Upper lobe of right lung (tissue), 1 donor: Measurements from ENCODE around the gene ARMC8. TPM values are rescaled to one million over a fixed set of nuclear protein-coding genes. Genes with fewer than 3 reads are reported as not detected.

Experiments
- ATAC-seq: fragments of 200-7000 bp; cut with Tn5 transposase; one replicate; pipeline ENCODE4 v1.9.1; 2020; ENCODE audit warnings: mild to moderate bottlenecking, moderate library complexity
- DNase-seq: peaks from one replicate; pipeline ENCODE4 v3.0.0-alpha.2; 2020
- H3K27ac ChIP-seq: fragments of 200-600 bp; one replicate; pipeline ENCODE4 v1.8.0; 2022
- H3K27me3 ChIP-seq: fragments of 200-600 bp; one replicate; pipeline ENCODE4 v1.8.0; 2022; ENCODE audit warnings: mild to moderate bottlenecking
- H3K36me3 ChIP-seq: fragments of 200-600 bp; one replicate; pipeline ENCODE4 v1.8.0; 2022
- H3K4me1 ChIP-seq: fragments of 200-600 bp; one replicate; pipeline ENCODE4 v1.8.0; 2022
- H3K4me3 ChIP-seq: fragments of 200-600 bp; one replicate; pipeline ENCODE4 v1.8.0; 2022; ENCODE audit warnings: mild to moderate bottlenecking
- H3K9me3 ChIP-seq: fragments of 200-600 bp; one replicate; pipeline ENCODE4 v1.8.0; 2022
- CTCF ChIP-seq: fragments of 200-600 bp; IDR thresholded peaks from one replicate; pipeline ENCODE4 v1.8.0; 2022; ENCODE audit warnings: antibody characterized with exemption
- intact Hi-C: fragments of 100-400 bp; cut with DNase I; formaldehyde crosslinking; loops from one replicate; pipeline ENCODE4 v1.11.0; 2022
- total RNA-seq: library from RNA; stranded (reverse); fragmentation: NEBNext Ultra II Directional; extraction: Animal tissue kit (Norgen Biotek cat#: 25700); gene quantifications from one replicate; pipeline ENCODE4 v1.2.1, GENCODE V29; 2021
- donor health status: DM: no; HTN: yes; CAD: no; lungs with severe emphysema.

ARMC8 gene
- total RNA-seq, 1 donor from 2014 or later: 50.3 TPM

GRCh38 chr3:138188013-138188730 lies 1.1 kb downstream of the ARMC8 start:
- H3K4me3 ChIP-seq: peak overlapping the region; percentile 97
- H3K9me3 ChIP-seq: no peaks in the 10 kb centered on the region
- H3K27ac ChIP-seq: peak overlapping the region; percentile 98
- peaks cover 24% of the 10 kb centered on the region for H3K4me1 ChIP-seq
- no peak for TF ChIP-seq CTCF
- peaks cover 4% of the 10 kb centered on the region for H3K27me3 ChIP-seq
- ATAC-seq (peak; percentile 53), DNase-seq (no peak)
- intact Hi-C loops: no loop called here
- H3K36me3 ChIP-seq: peaks cover 7% of the 10 kb centered on the region

GRCh38 chr3:138195481-138195880 lies 8.4 kb downstream of the ARMC8 start:
- H3K4me3 ChIP-seq: no peak overlapping the region
- no peak for TF ChIP-seq CTCF
- H3K27ac ChIP-seq: no peak overlapping the region
- no peak for DNase-seq
- H3K9me3 ChIP-seq: no peaks in the 10 kb centered on the region
- no peak for ATAC-seq
- intact Hi-C loops: no loop called here
- H3K36me3 ChIP-seq: peaks cover 7% of the 10 kb centered on the region
- H3K4me1 ChIP-seq: peaks cover 8% of the 10 kb centered on the region
- no peaks in the 10 kb centered on the region for H3K27me3 ChIP-seq

GRCh38 chr3:138196023-138196422 lies 8.9 kb downstream of the ARMC8 start:
- H3K4me1 ChIP-seq: peaks cover 8% of the 10 kb centered on the region
- DNase-seq (no peak), ATAC-seq (no peak)
- no peak overlapping the region for H3K4me3 ChIP-seq
- intact Hi-C loops: no loop called here
- TF ChIP-seq CTCF: no peak
- H3K27ac ChIP-seq: no peak overlapping the region
- H3K27me3 ChIP-seq: no peaks in the 10 kb centered on the region
- H3K9me3 ChIP-seq: no peaks in the 10 kb centered on the region
- H3K36me3 ChIP-seq: peaks cover 3% of the 10 kb centered on the region

- Histone ChIP-seq H3K4me1 (peaks cover 8% of the 10 kb centered on the region), H3K27ac (no peak overlapping the region), H3K36me3 (no peaks in the 10 kb centered on the region), H3K4me3 (no peak overlapping the region), H3K9me3 (no peaks in the 10 kb centered on the region), H3K27me3 (no peaks in the 10 kb centered on the region)
- ATAC-seq (peak; percentile 53), DNase-seq (no peak)
- intact Hi-C loops: no loop called here
- TF ChIP-seq CTCF: no peak
Observed at GRCh38 chr3:138197058-138197457, 10.0 kb downstream of the ARMC8 start.

- no peaks in the 10 kb centered on the region for H3K36me3 ChIP-seq
- DNase-seq (no peak), ATAC-seq (no peak)
- H3K9me3 ChIP-seq: no peaks in the 10 kb centered on the region
- no peaks in the 10 kb centered on the region for H3K27me3 ChIP-seq
- peaks cover 8% of the 10 kb centered on the region for H3K4me1 ChIP-seq
- no peak for TF ChIP-seq CTCF
- no peak overlapping the region for H3K27ac ChIP-seq
- H3K4me3 ChIP-seq: no peak overlapping the region
- intact Hi-C loops: no loop called here
Observed at GRCh38 chr3:138197524-138197923, 10.4 kb downstream of the ARMC8 start.
